ENCODE measurements around the gene NAP1L4. TPM values are rescaled to one million over a fixed set of nuclear protein-coding genes. Genes with fewer than 3 reads are reported as not detected.

Gene NAP1L4
- total RNA-seq, 1 donor from 2014 or later = 156 TPM

DNA sequence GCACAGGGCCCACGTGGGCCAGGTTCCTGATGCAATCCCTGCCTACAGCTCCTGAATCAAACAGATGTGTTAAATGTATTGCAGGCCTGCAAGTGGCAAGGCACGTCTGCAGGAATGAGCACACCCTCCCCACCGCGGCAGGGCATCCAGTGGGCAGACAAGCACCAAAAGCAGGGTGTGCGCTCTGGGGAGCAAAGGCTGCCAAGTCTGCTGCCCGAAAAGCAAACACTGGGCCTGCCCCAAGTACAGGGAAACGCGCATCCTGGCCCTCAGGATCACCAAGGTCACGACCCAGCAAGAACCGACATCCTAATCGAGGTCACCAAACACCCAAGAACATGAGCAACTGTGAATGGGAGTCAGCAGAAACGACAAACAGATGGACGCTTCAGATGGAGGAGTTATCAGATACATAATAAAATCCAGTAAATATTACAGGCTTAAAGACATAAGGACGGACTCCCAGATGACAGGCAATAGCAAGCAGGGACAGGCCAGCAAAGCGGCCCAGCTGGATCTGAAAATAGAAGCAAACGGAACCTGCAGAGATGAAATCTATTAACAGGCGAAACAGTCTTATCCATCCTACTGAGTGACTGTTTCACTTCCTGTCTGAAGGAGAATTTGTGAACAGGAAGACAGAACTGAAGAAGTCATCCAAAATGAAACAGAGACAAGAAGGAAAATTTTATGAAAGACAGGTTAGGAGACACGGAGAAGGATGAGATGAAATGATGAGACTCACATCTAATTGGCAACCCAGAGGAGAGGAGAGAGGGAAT, 38.4 kb upstream of the NAP1L4 start:
- no peak overlapping the region for H3K4me3 ChIP-seq (ENCODE audit: low read depth, low read length)
- DNase-seq (ENCODE audit: low read depth) = no peak
- TF ChIP-seq CTCF (conservative IDR thresholded peaks at IDR 0.05; ENCODE audit: low read depth, low read length) = no peak

DNA sequence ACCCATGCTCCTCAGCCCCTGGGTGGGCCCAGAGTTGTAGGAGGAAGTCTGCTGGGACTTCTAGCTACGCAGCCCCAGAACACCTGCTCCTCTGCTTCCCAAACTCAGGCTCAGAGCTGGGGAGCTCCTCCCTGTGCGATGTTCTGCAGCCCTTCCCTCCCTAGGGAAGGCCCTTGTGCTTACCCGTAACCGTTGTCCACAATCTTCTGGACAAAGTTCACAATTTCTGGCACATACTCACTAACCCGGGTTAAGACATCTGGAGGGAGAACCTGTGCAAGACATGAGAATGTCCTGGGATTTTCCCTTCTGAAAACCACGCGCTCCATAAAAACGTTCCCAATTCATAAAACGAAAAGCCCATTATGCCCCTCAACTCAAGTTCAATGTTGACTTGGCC, 36.7 kb upstream of the NAP1L4 start:
- H3K4me3 ChIP-seq (ENCODE audit: low read depth, low read length) = no peak overlapping the region
- no peak for TF ChIP-seq CTCF (conservative IDR thresholded peaks at IDR 0.05; ENCODE audit: low read depth, low read length)
- DNase-seq (ENCODE audit: low read depth) = no peak

GRCh38 chr11:3026803-3027202, 34.7 kb upstream of the NAP1L4 start:
- TF ChIP-seq CTCF (conservative IDR thresholded peaks at IDR 0.05; ENCODE audit: low read depth, low read length) = no peak
- no peak overlapping the region for H3K4me3 ChIP-seq (ENCODE audit: low read depth, low read length)
- no peak for DNase-seq (ENCODE audit: low read depth)

DNA sequence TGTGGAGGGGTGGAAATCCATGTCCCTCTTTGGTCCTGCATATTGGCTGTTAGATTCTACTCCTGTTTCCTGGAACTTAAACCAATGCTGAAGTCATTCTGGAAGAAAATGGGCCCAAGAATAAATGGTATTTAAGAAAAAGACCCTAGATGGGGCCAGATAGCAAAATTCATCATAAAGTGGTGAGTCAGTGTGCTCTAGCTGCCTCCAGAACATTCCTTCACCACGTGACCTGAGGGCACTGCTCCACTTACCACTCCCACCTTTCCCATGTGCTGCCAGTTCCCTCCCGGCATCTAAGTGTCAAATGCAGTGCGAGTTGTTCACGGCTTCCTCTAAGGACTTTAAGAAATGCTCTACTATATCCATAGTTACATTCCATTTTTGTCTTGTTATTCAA, 30.9 kb upstream of the NAP1L4 start:
- no peak overlapping the region for H3K4me3 ChIP-seq (ENCODE audit: low read depth, low read length)
- DNase-seq (ENCODE audit: low read depth) = no peak
- TF ChIP-seq CTCF (conservative IDR thresholded peaks at IDR 0.05; ENCODE audit: low read depth, low read length) = no peak

GRCh38 chr11:3022300-3022967, 30.3 kb upstream of the NAP1L4 start:
- TF ChIP-seq CTCF (conservative IDR thresholded peaks at IDR 0.05; ENCODE audit: low read depth, low read length) = no peak
- no peak overlapping the region for H3K4me3 ChIP-seq (ENCODE audit: low read depth, low read length)
- no peak for DNase-seq (ENCODE audit: low read depth)

- DNase-seq (ENCODE audit: low read depth) = no peak
- H3K4me3 ChIP-seq (ENCODE audit: low read depth, low read length) = no peak overlapping the region
- peak; percentile 85 for TF ChIP-seq CTCF (conservative IDR thresholded peaks at IDR 0.05; ENCODE audit: low read depth, low read length)
Observed at GRCh38 chr11:3021125-3021524, 29.0 kb upstream of the NAP1L4 start.

Data from epithelial cell of proximal tubule (primary cell).